OCI-LY3 (cell line): Measurements from ENCODE around the gene SCAF8.

Source experiments
- H2AFZ ChIP-seq: fragments of 200-600, 300-600 bp; shearing (Covaris generic); 2 replicates; pipeline ENCODE4 v1.6.0; 2014; ENCODE audit warnings: antibody characterized with exemption, low read depth, low read length
- H3K27ac ChIP-seq: fragments of 200-600, 300-600 bp; sonication (generic); 2 replicates; pipeline ENCODE4 v1.5.1; 2014; ENCODE audit warnings: mild to moderate bottlenecking, low read length, moderate library complexity, mixed read lengths
- H3K27me3 ChIP-seq: fragments of 200-600, 300-600 bp; sonication (generic); 2 replicates; pipeline ENCODE4 v1.6.1; 2014; ENCODE audit warnings: low read depth, low read length, mixed read lengths
- H3K36me3 ChIP-seq: fragments of 200-600, 300-600 bp; sonication (generic); replicated peaks from 2 replicates; pipeline ENCODE3; 2014; ENCODE audit warnings: low read depth, low read length, mixed read lengths
- H3K4me1 ChIP-seq: fragments of 300-600, 200-600 bp; sonication (generic); 2 replicates; pipeline ENCODE4 v1.6.1; 2014; ENCODE audit warnings: low read length, mixed read lengths
- H3K4me2 ChIP-seq: fragments of 200-600, 300-600 bp; sonication (generic); 2 replicates; pipeline ENCODE4 v1.6.1; 2014; ENCODE audit warnings: low read length, mixed read lengths
- H3K4me3 ChIP-seq: fragments of 300-600, 200-600 bp; sonication (generic); 2 replicates; pipeline ENCODE4 v1.5.1; 2014; ENCODE audit warnings: antibody characterized with exemption, mild to moderate bottlenecking, low read length, moderate library complexity
- H3K79me2 ChIP-seq: fragments of 300-600, 200-600 bp; shearing (Covaris generic); 2 replicates; pipeline ENCODE4 v1.6.1; 2014; ENCODE audit warnings: mild to moderate bottlenecking, low read length, mixed read lengths
- H3K9ac ChIP-seq: fragments of 300-600, 200-600 bp; shearing (Covaris generic); 2 replicates; pipeline ENCODE4 v1.6.0; 2014; ENCODE audit warnings: mild to moderate bottlenecking, low read length, moderate library complexity
- H3K9me3 ChIP-seq: fragments of 200-600, 300-600 bp; shearing (Covaris generic); 2 replicates; pipeline ENCODE4 v1.6.1; 2014; ENCODE audit warnings: low read length, mixed read lengths; ENCODE audit not compliant: insufficient read depth
- H4K20me1 ChIP-seq: fragments of 200-600, 300-600 bp; sonication (generic); 2 replicates; pipeline ENCODE4 v1.6.1; 2016; ENCODE audit warnings: low read length, mixed read lengths; ENCODE audit not compliant: insufficient read depth
- EZH2phosphoT487 ChIP-seq: fragments of 200-600 bp; shearing (Covaris generic); IDR thresholded peaks from 2 replicates; pipeline ENCODE4 v1.6.1; 2018; ENCODE audit warnings: antibody characterized with exemption, mixed run types, low read depth
- TF ChIP-seq, protein P1 (sequence below): fragments of 200-600, 300-600 bp; sonication (generic); IDR thresholded peaks from 2 replicates; pipeline ENCODE4 v1.5.1; 2014; ENCODE audit warnings: antibody characterized with exemption, low read length, low read depth

Gene SCAF8

GRCh38 chr6:154752022-154752421 lies 18.8 kb downstream of the SCAF8 start:
- Histone ChIP-seq H3K4me3 (no peak overlapping the region), H3K27ac (no peak overlapping the region), H3K4me2 (no peak overlapping the region), H3K9me3 (no peaks in the 10 kb centered on the region), H3K4me1 (peaks cover 17% of the 10 kb centered on the region), H4K20me1 (peaks cover 77% of the 10 kb centered on the region), H3K9ac (no peak overlapping the region), H3K27me3 (no peaks in the 10 kb centered on the region), H3K79me2 (peaks cover 100% of the 10 kb centered on the region), H2AFZ (no peak overlapping the region), H3K36me3 (no peaks in the 10 kb centered on the region)
- TF ChIP-seq, protein P1, sequence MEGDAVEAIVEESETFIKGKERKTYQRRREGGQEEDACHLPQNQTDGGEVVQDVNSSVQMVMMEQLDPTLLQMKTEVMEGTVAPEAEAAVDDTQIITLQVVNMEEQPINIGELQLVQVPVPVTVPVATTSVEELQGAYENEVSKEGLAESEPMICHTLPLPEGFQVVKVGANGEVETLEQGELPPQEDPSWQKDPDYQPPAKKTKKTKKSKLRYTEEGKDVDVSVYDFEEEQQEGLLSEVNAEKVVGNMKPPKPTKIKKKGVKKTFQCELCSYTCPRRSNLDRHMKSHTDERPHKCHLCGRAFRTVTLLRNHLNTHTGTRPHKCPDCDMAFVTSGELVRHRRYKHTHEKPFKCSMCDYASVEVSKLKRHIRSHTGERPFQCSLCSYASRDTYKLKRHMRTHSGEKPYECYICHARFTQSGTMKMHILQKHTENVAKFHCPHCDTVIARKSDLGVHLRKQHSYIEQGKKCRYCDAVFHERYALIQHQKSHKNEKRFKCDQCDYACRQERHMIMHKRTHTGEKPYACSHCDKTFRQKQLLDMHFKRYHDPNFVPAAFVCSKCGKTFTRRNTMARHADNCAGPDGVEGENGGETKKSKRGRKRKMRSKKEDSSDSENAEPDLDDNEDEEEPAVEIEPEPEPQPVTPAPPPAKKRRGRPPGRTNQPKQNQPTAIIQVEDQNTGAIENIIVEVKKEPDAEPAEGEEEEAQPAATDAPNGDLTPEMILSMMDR: no peak
- no peak for TF ChIP-seq EZH2phosphoT487

DNA sequence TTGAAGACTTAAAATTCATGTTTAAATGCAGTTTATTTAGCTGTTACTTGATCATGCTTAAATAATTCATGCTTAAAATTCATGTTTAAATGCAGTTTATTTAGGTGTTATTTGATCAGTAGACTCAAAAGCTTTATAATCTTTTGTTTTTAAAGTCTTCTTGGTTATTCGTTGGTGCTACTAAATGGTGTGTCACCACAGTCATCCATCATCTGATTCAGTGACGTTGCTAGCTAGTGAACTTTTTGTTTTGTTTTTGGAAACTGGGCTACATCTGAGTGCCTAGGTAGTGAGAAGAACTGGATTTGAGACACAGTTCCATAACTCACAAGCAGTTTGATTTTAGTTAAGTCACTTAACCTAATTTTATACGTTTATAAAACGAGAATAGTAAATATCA lies 20.9 kb downstream of the SCAF8 start:
- H3K36me3 ChIP-seq: no peaks in the 10 kb centered on the region
- peaks cover 12% of the 10 kb centered on the region for H3K4me1 ChIP-seq
- TF ChIP-seq, protein P1: no peak
- TF ChIP-seq EZH2phosphoT487: no peak
- H3K9me3 ChIP-seq: no peaks in the 10 kb centered on the region
- H3K27me3 ChIP-seq: no peaks in the 10 kb centered on the region
- no peak overlapping the region for H2AFZ ChIP-seq
- peaks cover 100% of the 10 kb centered on the region for H3K79me2 ChIP-seq
- no peak overlapping the region for H3K4me2 ChIP-seq
- no peak overlapping the region for H3K4me3 ChIP-seq
- peaks cover 76% of the 10 kb centered on the region for H4K20me1 ChIP-seq
- no peak overlapping the region for H3K9ac ChIP-seq
- H3K27ac ChIP-seq: no peak overlapping the region

- Histone ChIP-seq H3K4me2 (no peak overlapping the region), H4K20me1 (peaks cover 67% of the 10 kb centered on the region), H3K9ac (no peak overlapping the region), H2AFZ (no peak overlapping the region), H3K4me3 (no peak overlapping the region), H3K36me3 (no peaks in the 10 kb centered on the region), H3K27me3 (no peaks in the 10 kb centered on the region), H3K27ac (no peak overlapping the region), H3K4me1 (no peaks in the 10 kb centered on the region), H3K79me2 (peaks cover 98% of the 10 kb centered on the region), H3K9me3 (no peaks in the 10 kb centered on the region)
- TF ChIP-seq EZH2phosphoT487: no peak
- TF ChIP-seq, protein P1: no peak
Observed at GRCh38 chr6:154757352-154758050, 24.3 kb downstream of the SCAF8 start.

- Histone ChIP-seq H2AFZ (no peak overlapping the region), H3K4me2 (no peak overlapping the region), H3K27me3 (no peaks in the 10 kb centered on the region), H3K4me1 (no peaks in the 10 kb centered on the region), H3K27ac (no peak overlapping the region), H3K79me2 (peaks cover 98% of the 10 kb centered on the region), H3K9ac (no peak overlapping the region), H3K36me3 (no peaks in the 10 kb centered on the region), H3K9me3 (no peaks in the 10 kb centered on the region), H4K20me1 (peaks cover 72% of the 10 kb centered on the region), H3K4me3 (no peak overlapping the region)
- no peak for TF ChIP-seq EZH2phosphoT487
- TF ChIP-seq, protein P1: no peak
Observed at GRCh38 chr6:154758125-154758524, 24.9 kb downstream of the SCAF8 start.
